Ectodermal cell (in vitro differentiated cells): Measurements from ENCODE around the gene HNRNPM.
"Not testable (repeated sequence)": the region's sequence is repeated elsewhere in the genome, so short reads cannot be mapped to it uniquely, and the experiment has no call there.

Source experiments
- H3K27ac ChIP-seq: 2 replicates; pipeline ENCODE4 v1.7.0; 2013; ENCODE audit warnings: mild to moderate bottlenecking, low read depth, low read length; ENCODE audit not compliant: insufficient read depth, poor library complexity, severe bottlenecking
- H3K27me3 ChIP-seq: 2 replicates; pipeline ENCODE4 v1.7.0; 2013; ENCODE audit warnings: mild to moderate bottlenecking, low read length; ENCODE audit not compliant: insufficient read depth, control insufficient read depth, poor library complexity, severe bottlenecking
- H3K36me3 ChIP-seq: one replicate; pipeline ENCODE4 v1.7.0; 2013; ENCODE audit warnings: low read length; ENCODE audit not compliant: control insufficient read depth, insufficient read depth
- H3K4me1 ChIP-seq: one replicate; pipeline ENCODE4 v1.7.0; 2013; ENCODE audit warnings: low read length; ENCODE audit not compliant: control insufficient read depth, insufficient read depth
- H3K4me3 ChIP-seq: 2 replicates; pipeline ENCODE4 v1.7.0; 2013; ENCODE audit warnings: low read depth, low read length, control low read depth; ENCODE audit not compliant: insufficient read depth
- H3K9me3 ChIP-seq: 2 replicates; pipeline ENCODE4 v1.7.0; 2013; ENCODE audit warnings: mild to moderate bottlenecking, low read length, moderate library complexity; ENCODE audit not compliant: control insufficient read depth
- WGBS, 2 experiments: methylation state at CpG; one replicate each; pipeline ENCODE4 v1.1.7; 2013; ENCODE audit warnings: missing lambda C conversion rate in 2 of 2; 5-methylcytosine and 5-hydroxymethylcytosine counted together

HNRNPM gene

DNA sequence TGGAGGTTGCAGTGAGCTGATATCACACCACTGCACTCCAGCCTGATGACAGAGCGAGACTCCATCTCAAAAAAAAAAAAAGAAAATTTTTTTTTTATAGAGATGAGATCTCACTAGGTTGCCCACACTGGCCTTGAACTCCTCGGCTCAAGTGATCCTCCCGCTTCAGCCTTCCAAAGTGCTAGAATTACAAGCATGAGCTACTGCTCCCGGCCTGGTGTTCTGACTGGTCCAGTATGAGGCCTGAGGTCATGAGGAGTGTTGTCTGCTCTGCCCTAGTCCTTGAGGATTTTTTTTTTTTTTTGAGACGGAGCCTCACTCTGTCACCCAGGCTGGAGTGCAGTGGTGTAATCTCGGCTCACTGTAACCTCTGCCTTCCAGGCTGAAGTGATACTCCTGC, 19.4 kb upstream of the HNRNPM start:
- H3K4me1 ChIP-seq, H3K27me3 ChIP-seq, H3K4me3 ChIP-seq, H3K9me3 ChIP-seq, H3K36me3 ChIP-seq, H3K27ac ChIP-seq: not testable (repeated sequence)
- WGBS, 2 experiments: 92 to 96% methylated on average over 6 of the region's 6 CpGs

DNA sequence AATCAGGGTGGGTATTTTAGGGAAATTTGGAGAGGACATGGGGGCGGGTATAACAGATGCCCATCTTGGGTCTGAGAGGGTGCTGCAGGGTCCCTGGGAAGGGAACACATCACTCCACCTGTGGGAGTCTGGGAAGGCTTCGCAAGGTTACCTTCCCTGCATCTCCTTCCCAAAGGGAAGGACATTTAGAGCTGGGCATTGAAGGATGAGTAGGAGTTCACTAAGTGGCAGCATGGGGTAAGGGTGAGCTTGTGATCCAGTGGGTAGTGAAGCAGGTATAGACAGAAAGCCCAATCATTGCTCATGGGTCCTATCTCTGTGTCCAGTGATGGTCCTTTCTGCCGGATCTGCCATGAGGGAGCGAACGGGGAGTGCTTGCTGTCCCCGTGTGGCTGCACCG, 18.5 kb upstream of the HNRNPM start:
- Histone ChIP-seq H3K27me3 (no peaks in the 10 kb centered on the region), H3K4me1 (no peaks in the 10 kb centered on the region), H3K4me3 (no peak overlapping the region), H3K27ac (no peak overlapping the region), H3K9me3 (no peaks in the 10 kb centered on the region), H3K36me3 (no peaks in the 10 kb centered on the region)
- 91% methylated on average over 7 of the region's 7 CpGs for WGBS, 2 experiments

DNA sequence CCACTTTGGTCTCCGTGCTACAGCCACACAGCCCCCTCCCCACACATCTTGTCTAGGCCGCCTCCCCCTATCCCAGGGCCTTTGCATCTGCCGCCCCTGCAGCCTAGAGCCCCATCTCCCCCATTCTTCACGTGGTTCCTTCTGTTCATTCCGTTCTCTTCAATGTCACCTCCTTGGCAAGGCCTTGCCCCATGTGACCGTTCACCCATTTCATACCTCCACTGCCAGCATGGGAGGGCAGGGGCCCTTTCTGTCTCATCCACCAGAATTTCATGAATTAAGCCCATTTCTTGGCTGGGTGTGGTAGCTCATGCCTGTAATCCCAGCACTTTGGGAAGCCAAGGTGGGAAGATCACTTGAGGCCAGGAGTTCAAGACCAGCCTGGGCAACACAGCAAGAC, 15.7 kb upstream of the HNRNPM start:
- WGBS, 2 experiments: 89 to 95% methylated on average over 6 of the region's 6 CpGs
- no peak overlapping the region for H3K4me3 ChIP-seq
- no peaks in the 10 kb centered on the region for H3K27me3 ChIP-seq
- no peaks in the 10 kb centered on the region for H3K9me3 ChIP-seq
- H3K4me1 ChIP-seq: no peaks in the 10 kb centered on the region
- H3K27ac ChIP-seq: no peak overlapping the region
- no peaks in the 10 kb centered on the region for H3K36me3 ChIP-seq

DNA sequence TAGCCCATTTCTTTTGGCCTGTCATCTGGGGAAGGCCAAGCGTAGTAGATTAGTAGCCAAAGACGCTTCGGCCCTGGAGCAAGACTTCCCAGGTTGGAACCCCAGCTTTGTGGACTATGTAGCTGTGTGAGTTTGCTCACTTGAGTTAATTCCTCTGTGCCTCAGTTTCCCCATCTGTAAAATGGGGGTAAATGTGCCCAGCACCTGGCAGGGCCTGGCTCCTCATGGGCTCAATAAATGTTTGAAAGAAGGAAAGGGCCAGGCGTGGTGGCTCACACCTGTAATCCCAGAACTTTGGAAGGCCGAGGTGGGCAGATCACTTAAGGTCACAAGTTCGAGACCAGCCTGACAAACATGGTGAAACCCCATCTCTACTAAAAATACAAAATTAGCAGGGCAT, 14.9 kb upstream of the HNRNPM start:
- Histone ChIP-seq H3K27ac (no peak overlapping the region), H3K9me3 (no peaks in the 10 kb centered on the region), H3K4me1 (no peaks in the 10 kb centered on the region), H3K27me3 (no peaks in the 10 kb centered on the region), H3K36me3 (no peaks in the 10 kb centered on the region), H3K4me3 (no peak overlapping the region)
- 94% methylated on average over 6 of the region's 6 CpGs for WGBS, 2 experiments

DNA sequence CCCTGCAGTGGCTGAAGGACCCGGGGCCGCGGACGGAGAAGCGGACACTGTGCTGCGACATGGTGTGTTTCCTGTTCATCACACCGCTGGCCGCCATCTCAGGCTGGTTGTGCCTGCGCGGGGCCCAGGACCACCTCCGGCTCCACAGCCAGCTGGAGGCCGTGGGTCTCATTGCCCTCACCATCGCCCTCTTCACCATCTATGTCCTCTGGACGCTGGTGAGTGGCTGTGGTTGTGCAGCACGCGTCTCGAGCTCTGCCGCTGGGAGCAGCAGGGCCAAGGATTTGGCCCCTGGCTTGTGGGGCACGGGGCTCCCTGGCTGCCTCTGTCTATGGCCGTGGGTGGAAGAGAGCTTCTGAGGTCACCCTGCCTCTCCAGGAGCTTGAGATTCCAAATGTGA, 14.1 kb upstream of the HNRNPM start:
- Histone ChIP-seq H3K4me3 (no peak overlapping the region), H3K27me3 (no peaks in the 10 kb centered on the region), H3K36me3 (no peaks in the 10 kb centered on the region), H3K27ac (no peak overlapping the region), H3K9me3 (no peaks in the 10 kb centered on the region), H3K4me1 (no peaks in the 10 kb centered on the region)
- 92 to 94% methylated on average over 20 of the region's 20 CpGs for WGBS, 2 experiments

DNA sequence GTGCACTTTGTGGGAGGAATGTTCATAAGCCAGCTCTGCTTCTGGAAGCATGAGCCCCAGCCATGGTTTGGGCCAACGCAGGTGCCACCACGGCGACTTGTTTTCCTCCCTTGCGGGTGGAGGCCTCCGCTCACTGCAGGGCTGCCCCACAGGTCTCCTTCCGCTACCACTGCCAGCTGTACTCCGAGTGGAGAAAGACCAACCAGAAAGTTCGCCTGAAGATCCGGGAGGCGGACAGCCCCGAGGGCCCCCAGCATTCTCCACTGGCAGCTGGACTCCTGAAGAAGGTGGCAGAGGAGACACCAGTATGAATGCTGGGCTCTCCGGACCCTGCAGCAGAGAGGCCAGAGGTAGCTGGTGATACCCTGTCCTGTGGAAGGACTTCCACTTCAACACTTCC, 6.5 kb upstream of the HNRNPM start:
- Histone ChIP-seq H3K4me3 (no peak overlapping the region), H3K36me3 (no peaks in the 10 kb centered on the region), H3K27me3 (no peaks in the 10 kb centered on the region), H3K27ac (no peak overlapping the region), H3K4me1 (no peaks in the 10 kb centered on the region), H3K9me3 (no peaks in the 10 kb centered on the region)
- WGBS, 2 experiments: 95 to 96% methylated on average over 12 of the region's 12 CpGs

DNA sequence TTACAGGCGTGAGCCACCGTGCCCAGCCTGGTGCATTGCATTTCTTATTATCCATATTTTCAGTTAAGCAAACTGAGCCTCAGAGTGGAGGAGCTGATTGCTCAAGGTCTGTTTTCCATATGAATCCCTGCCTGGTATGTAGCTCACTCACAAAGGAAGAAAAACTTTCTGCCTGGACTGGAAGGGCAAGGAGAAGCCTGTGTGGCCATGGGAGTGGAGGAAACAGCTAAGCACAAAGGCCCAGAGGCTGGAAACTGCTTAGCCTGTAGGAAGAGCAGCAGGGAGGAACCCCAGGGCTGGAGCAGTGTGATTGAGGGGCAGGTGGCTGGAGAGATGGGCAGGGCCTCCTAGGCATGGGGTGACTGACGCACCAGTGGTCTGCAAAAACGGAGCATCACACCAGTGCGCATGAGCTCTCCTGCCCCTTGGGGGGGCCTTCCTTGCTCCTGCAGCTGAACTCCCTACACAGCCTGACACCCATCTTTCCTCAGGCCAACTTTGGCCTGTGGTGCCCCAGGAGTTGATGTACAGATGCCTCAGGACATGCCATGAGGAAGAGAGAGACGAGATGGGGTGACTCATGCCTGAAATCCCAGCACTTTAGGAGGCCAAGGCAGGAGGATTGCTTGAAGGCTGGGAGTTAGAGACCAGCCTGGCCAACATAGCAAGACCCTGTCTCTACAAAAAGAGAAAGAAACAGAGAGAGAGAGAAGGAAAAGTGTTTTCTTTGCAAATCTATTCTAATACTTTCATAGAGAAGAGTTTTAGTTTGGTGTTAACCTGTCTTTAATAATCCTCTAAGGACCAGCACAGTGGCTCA, 2.8 kb upstream of the HNRNPM start:
- Histone ChIP-seq H3K27ac (no peak overlapping the region), H3K4me1 (peaks cover 10% of the 10 kb centered on the region)
- 76 to 78% methylated on average over 6 of the region's 6 CpGs for WGBS, 2 experiments

DNA sequence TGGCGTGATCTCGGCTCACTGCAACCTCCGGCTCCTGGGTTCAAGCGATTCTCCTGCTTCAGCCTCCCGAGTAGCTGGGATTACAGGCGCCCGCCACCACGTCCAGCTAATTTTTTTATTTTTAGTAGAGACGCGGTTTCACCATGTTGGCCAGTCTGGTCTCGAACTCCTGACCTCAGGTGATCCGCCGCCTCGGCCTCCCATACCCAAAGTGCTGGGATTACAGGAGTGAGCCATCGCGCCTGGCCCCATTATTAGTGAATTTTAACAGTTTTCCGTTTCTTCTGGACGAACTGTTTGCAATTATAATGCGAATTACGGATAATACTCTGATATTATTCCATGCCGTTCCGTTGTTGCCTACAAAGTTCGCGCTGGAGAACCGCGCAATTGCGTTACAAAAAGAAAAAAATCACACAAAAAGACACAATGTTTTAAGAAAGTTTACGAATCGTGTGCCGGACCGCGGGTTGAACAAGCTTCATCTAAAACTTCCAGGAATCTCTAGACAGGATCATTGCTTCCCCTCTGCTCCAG, 567 bp upstream of the HNRNPM start:
- Histone ChIP-seq H3K4me1 (peaks cover 24% of the 10 kb centered on the region), H3K4me3 (peak overlapping the region; percentile 98), H3K27ac (peak overlapping the region; percentile 11)
- not testable (repeated sequence) for H3K27me3 ChIP-seq, H3K36me3 ChIP-seq, H3K9me3 ChIP-seq
- 53 to 55% methylated on average over 32 of the region's 32 CpGs for WGBS, 2 experiments

More for the DNA sequence above, 2.8 kb upstream of the HNRNPM start:
- Histone ChIP-seq H3K27me3 (no peaks in the 10 kb centered on the region), H3K9me3 (no peaks in the 10 kb centered on the region), H3K36me3 (peaks cover 4% of the 10 kb centered on the region), H3K4me3 (no peak overlapping the region)

DNA sequence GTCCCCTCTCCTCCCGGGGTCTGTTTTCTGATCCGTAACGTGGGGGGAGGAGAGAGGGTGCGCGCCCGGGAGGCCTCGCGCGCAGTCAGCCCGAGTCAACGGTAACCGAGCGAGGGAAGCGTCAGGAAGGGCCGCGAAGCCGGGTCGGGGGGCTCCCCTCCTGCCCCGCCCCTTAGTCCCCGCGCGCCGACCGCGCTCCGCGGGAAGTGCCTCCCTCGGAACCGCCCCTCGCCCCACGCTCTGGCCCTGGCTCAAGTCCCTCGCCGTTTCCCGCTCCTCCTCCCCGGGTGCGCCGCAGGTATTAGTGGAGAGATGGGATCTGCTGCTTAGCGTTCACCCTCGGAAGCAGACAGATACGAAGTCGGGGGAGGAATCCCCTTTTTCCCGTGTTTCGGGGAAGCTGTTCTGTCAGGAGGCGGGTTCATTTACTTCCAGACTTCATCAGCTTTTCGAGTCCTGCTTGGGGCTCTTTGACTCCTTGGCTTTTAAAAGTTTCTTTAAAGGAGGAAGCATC, 770 bp downstream of the HNRNPM start:
- no peaks in the 10 kb centered on the region for H3K9me3 ChIP-seq
- peaks cover 29% of the 10 kb centered on the region for H3K4me1 ChIP-seq
- 0 to 1% methylated on average over 45 of the region's 45 CpGs for WGBS, 2 experiments
- H3K27ac ChIP-seq: peak overlapping the region; percentile 88
- H3K27me3 ChIP-seq: no peaks in the 10 kb centered on the region
- peaks cover 4% of the 10 kb centered on the region for H3K36me3 ChIP-seq
- peak overlapping the region; percentile 98 for H3K4me3 ChIP-seq

DNA sequence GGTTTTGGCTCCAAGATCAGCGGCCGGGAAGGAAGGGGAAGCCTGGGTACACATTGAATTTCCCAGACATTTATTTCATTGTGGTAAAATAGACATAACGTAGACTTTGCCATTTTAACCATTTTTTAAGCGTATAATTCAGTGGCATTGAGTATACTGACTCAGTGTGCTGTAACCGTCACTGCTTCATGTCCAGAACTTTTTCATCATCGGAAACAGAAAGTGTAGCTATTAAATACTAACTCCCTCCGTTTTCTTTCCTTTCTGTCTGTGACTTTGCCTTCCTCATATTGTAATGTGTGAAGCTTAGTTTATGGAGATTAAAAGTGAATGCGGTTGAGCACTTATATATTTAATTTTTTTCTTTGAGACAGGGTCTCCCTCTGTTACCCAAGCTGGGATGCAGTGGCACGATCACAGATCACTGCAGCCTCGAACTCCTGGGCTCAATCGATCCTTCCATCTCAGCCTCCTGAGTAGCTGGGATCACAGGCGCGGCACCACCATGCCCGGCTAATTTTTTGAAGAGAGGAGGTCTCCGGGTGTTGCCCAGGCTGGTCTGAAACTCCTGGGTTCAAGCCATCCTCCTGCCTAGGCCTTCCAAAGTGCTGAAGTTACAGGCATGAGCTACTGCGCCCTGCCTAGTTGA, 1.4 kb downstream of the HNRNPM start:
- H3K4me1 ChIP-seq: peaks cover 35% of the 10 kb centered on the region
- H3K27ac ChIP-seq: no peak overlapping the region
- no peaks in the 10 kb centered on the region for H3K27me3 ChIP-seq
- H3K9me3 ChIP-seq: no peaks in the 10 kb centered on the region
- 39 to 42% methylated on average over 13 to 16 of the region's 16 CpGs for WGBS, 2 experiments
- peak overlapping the region; percentile 98 for H3K4me3 ChIP-seq
- H3K36me3 ChIP-seq: peaks cover 4% of the 10 kb centered on the region
